Astrocyte (in vitro differentiated cells and primary cell): ENCODE results near the gene PODXL. TPM values are rescaled to one million over a fixed set of nuclear protein-coding genes. Genes with fewer than 3 reads are reported as not detected.

ENCODE experiments used
- DNase-seq: peaks from one replicate; pipeline ENCODE4 v3.0.0-alpha.2; 2010; ENCODE audit warnings: low read depth
- FAIRE-seq: peaks from 2 replicates; lab custom pipeline; 2011; peaks lifted over from hg19 to GRCh38; lab: Jason Lieb, UNC
- H2AFZ ChIP-seq: 2 replicates; pipeline ENCODE4 v1.6.0; 2012; ENCODE audit warnings: low read depth, low read length, inconsistent platforms
- H3K27ac ChIP-seq: 2 replicates; pipeline ENCODE4 v1.5.1; 2011; ENCODE audit warnings: low read depth, low read length, inconsistent platforms
- H3K27me3 ChIP-seq: 2 replicates; pipeline ENCODE4 v1.6.0; 2011; ENCODE audit warnings: low read length, inconsistent platforms; ENCODE audit not compliant: insufficient read depth
- H3K36me3 ChIP-seq: 2 replicates; pipeline ENCODE4 v1.5.1; 2011; ENCODE audit warnings: low read length, inconsistent platforms; ENCODE audit not compliant: insufficient read depth
- H3K4me1 ChIP-seq: 2 replicates; pipeline ENCODE4 v1.5.1; 2011; ENCODE audit warnings: low read length, inconsistent platforms; ENCODE audit not compliant: insufficient read depth
- H3K4me2 ChIP-seq: 2 replicates; pipeline ENCODE4 v1.6.0; 2012; ENCODE audit warnings: low read length, inconsistent platforms
- H3K4me3 ChIP-seq: 2 replicates; pipeline ENCODE4 v1.5.1; 2011; ENCODE audit warnings: low read depth, mild to moderate bottlenecking, low read length, inconsistent platforms; ENCODE audit not compliant: insufficient read depth
- H3K79me2 ChIP-seq: 2 replicates; pipeline ENCODE4 v1.6.0; 2012; ENCODE audit warnings: mild to moderate bottlenecking, low read length, inconsistent platforms; ENCODE audit not compliant: insufficient read depth
- H3K9ac ChIP-seq: 2 replicates; pipeline ENCODE4 v1.6.0; 2012; ENCODE audit warnings: mild to moderate bottlenecking, low read length, inconsistent platforms
- H3K9me3 ChIP-seq: 2 replicates; pipeline ENCODE4 v1.5.1; 2012; ENCODE audit warnings: low read depth, mild to moderate bottlenecking, low read length, inconsistent platforms; ENCODE audit not compliant: insufficient read depth
- H4K20me1 ChIP-seq: 2 replicates; pipeline ENCODE4 v1.6.0; 2012; ENCODE audit warnings: low read length, inconsistent platforms; ENCODE audit not compliant: insufficient read depth
- H3K27ac Mint-ChIP-seq: one replicate; pipeline ENCODE4 v1.8.0; 2021; ENCODE audit warnings: mild to moderate bottlenecking, mixed read lengths; ENCODE audit not compliant: unreplicated experiment
- H3K27me3 Mint-ChIP-seq: one replicate; pipeline ENCODE4 v1.8.0; 2021; ENCODE audit warnings: low read depth, mixed read lengths; ENCODE audit not compliant: unreplicated experiment
- H3K36me3 Mint-ChIP-seq: one replicate; pipeline ENCODE4 v1.8.0; 2021; ENCODE audit warnings: low read depth, mixed read lengths; ENCODE audit not compliant: unreplicated experiment
- H3K4me1 Mint-ChIP-seq: one replicate; pipeline ENCODE4 v1.8.0; 2021; ENCODE audit warnings: low read depth, mixed read lengths; ENCODE audit not compliant: unreplicated experiment
- H3K4me3 Mint-ChIP-seq: one replicate; pipeline ENCODE4 v1.8.0; 2021; ENCODE audit warnings: mild to moderate bottlenecking, moderate library complexity, mixed read lengths; ENCODE audit not compliant: unreplicated experiment
- H3K9me3 Mint-ChIP-seq: one replicate; pipeline ENCODE4 v1.8.0; 2021; ENCODE audit warnings: mild to moderate bottlenecking, mixed read lengths; ENCODE audit not compliant: unreplicated experiment
- EZH2 ChIP-seq: IDR thresholded peaks from 2 replicates; pipeline ENCODE4 v1.6.1; 2012; ENCODE audit warnings: mild to moderate bottlenecking, low read length, inconsistent platforms; ENCODE audit not compliant: insufficient read depth
- total RNA-seq: library from RNA; stranded (reverse); gene quantifications from 2 replicates; pipeline ENCODE4 v1.2.1, GENCODE V29; 2021
- TF ChIP-seq, protein P1 (sequence below): IDR thresholded peaks from 2 replicates; pipeline ENCODE4 v1.5.1; 2011; ENCODE audit warnings: low read depth, mild to moderate bottlenecking, inconsistent platforms, low read length, moderate library complexity; ENCODE audit not compliant: insufficient read depth

PODXL gene
- total RNA-seq, 1 donor from 2014 or later = 47.1 TPM

DNA sequence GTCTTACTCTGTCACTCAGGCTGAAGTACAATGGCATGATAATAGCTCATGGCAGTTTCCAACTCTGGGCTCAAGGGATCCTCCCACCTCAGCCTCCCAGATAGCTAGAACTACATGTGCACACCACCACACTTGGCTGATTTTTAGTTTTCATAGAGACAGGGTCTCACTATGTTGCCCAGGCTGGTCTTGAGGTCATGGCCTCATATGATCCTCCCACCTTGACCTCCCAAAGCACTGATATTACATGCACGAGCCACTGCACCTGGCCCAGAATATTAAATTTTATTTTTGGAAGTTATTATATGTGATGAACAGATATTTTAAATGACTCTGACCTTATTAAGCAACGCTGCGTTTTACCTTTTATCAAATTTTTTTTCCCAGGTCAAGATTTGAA, 94.4 kb downstream of the PODXL start:
- peaks cover 22% of the 10 kb centered on the region for H3K36me3 Mint-ChIP-seq
- TF ChIP-seq, protein P1, sequence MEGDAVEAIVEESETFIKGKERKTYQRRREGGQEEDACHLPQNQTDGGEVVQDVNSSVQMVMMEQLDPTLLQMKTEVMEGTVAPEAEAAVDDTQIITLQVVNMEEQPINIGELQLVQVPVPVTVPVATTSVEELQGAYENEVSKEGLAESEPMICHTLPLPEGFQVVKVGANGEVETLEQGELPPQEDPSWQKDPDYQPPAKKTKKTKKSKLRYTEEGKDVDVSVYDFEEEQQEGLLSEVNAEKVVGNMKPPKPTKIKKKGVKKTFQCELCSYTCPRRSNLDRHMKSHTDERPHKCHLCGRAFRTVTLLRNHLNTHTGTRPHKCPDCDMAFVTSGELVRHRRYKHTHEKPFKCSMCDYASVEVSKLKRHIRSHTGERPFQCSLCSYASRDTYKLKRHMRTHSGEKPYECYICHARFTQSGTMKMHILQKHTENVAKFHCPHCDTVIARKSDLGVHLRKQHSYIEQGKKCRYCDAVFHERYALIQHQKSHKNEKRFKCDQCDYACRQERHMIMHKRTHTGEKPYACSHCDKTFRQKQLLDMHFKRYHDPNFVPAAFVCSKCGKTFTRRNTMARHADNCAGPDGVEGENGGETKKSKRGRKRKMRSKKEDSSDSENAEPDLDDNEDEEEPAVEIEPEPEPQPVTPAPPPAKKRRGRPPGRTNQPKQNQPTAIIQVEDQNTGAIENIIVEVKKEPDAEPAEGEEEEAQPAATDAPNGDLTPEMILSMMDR = no peak
- TF ChIP-seq EZH2 = no peak
- Histone ChIP-seq H3K9me3 (no peaks in the 10 kb centered on the region), H3K4me2 (no peak overlapping the region), H3K4me3 (no peak overlapping the region), H4K20me1 (no peaks in the 10 kb centered on the region), H3K79me2 (no peaks in the 10 kb centered on the region), H2AFZ (no peak overlapping the region), H3K9ac (no peak overlapping the region), H3K27me3 (no peaks in the 10 kb centered on the region), H3K4me1 (no peaks in the 10 kb centered on the region), H3K27ac (no peak overlapping the region), H3K36me3 (peaks cover 15% of the 10 kb centered on the region)
- FAIRE-seq (no peak), DNase-seq (no peak)
- no peak overlapping the region for H3K27ac Mint-ChIP-seq
- H3K27me3 Mint-ChIP-seq = no peaks in the 10 kb centered on the region
- H3K9me3 Mint-ChIP-seq = no peaks in the 10 kb centered on the region
- H3K4me3 Mint-ChIP-seq = no peak overlapping the region
- peaks cover 14% of the 10 kb centered on the region for H3K4me1 Mint-ChIP-seq

DNA sequence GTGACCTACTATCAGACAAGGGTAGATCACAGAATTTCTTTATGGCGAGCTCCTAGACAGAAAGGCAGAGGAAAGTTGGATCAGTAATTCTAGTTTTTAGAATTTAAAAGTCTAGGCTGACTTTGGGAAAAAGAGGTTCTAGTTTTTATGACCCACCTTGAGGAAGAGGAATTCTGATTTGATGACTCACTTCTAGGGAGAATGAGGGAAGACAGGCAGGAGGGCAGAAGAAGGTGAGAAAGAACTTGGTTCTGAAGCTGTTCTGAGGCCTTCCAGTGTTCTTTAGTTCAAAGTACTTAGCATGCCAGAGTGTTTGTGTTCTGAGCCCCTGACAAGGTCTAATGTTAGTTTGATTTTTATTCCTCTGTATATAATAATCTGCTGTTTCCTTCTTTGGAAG, 97.2 kb downstream of the PODXL start:
- H3K4me1 ChIP-seq = no peaks in the 10 kb centered on the region
- no peaks in the 10 kb centered on the region for H3K79me2 ChIP-seq
- Mint-ChIP-seq H3K36me3 (peaks cover 19% of the 10 kb centered on the region), H3K4me1 (peaks cover 14% of the 10 kb centered on the region), H3K27ac (no peak overlapping the region), H3K9me3 (no peaks in the 10 kb centered on the region), H3K4me3 (peak overlapping the region; percentile 40), H3K27me3 (no peaks in the 10 kb centered on the region)
- H2AFZ ChIP-seq = no peak overlapping the region
- DNase-seq (peak; percentile 14), FAIRE-seq (no peak)
- TF ChIP-seq, protein P1 = no peak
- no peak for TF ChIP-seq EZH2
- no peaks in the 10 kb centered on the region for H3K9me3 ChIP-seq
- H3K4me2 ChIP-seq = no peak overlapping the region
- no peak overlapping the region for H3K4me3 ChIP-seq
- H3K27me3 ChIP-seq = no peaks in the 10 kb centered on the region
- peaks cover 6% of the 10 kb centered on the region for H3K36me3 ChIP-seq
- no peak overlapping the region for H3K9ac ChIP-seq
- H4K20me1 ChIP-seq = no peaks in the 10 kb centered on the region
- no peak overlapping the region for H3K27ac ChIP-seq

DNA sequence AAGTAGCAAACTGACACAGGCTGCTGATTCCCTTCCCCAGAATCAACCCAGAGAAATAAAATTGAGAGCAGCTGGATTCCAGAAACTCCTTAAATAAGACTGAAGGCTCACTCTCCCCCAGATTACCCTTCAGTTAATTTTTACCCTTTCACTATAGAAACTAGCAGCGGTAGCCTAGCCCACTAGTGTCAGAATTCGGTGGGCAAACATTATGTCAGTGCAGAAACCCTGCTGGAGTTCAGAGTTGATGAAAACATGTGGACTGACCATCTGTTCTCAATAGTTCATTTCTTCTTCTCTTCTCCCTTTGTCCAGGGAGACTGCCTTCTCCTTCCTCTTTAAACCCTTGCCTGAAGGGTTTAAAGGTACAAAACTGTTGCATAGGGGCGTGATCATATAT, 100.1 kb downstream of the PODXL start:
- Histone ChIP-seq H3K9me3 (no peaks in the 10 kb centered on the region), H3K27me3 (no peaks in the 10 kb centered on the region), H2AFZ (no peak overlapping the region), H3K36me3 (no peaks in the 10 kb centered on the region), H3K4me1 (no peaks in the 10 kb centered on the region), H3K27ac (no peak overlapping the region), H3K4me3 (no peak overlapping the region), H3K9ac (no peak overlapping the region), H3K4me2 (no peak overlapping the region), H3K79me2 (no peaks in the 10 kb centered on the region), H4K20me1 (no peaks in the 10 kb centered on the region)
- FAIRE-seq = no peak
- TF ChIP-seq EZH2 = no peak
- TF ChIP-seq, protein P1 = no peak
- Mint-ChIP-seq H3K27me3 (no peaks in the 10 kb centered on the region), H3K36me3 (peaks cover 9% of the 10 kb centered on the region), H3K4me1 (peaks cover 14% of the 10 kb centered on the region), H3K4me3 (no peak overlapping the region), H3K9me3 (no peaks in the 10 kb centered on the region), H3K27ac (no peak overlapping the region)
- no peak for DNase-seq
